Smooth muscle cell (in vitro differentiated cells): Measurements from ENCODE around the gene SH2D3C. TPM values are rescaled to one million over a fixed set of nuclear protein-coding genes. Genes with fewer than 3 reads are reported as not detected.

Experiments used
- DNase-seq: peaks from one replicate; lab custom pipeline; 2025; ENCODE audit not compliant: unreplicated experiment; lab: John Stamatoyannopoulos, UW
- H2AFZ ChIP-seq: fragments of 200-600 bp; sonication (generic); 2 replicates; pipeline ENCODE4 v1.6.0; 2016; ENCODE audit warnings: antibody characterized with exemption, low read depth, mild to moderate bottlenecking
- H3F3A ChIP-seq: fragments of 200-600 bp; sonication (generic); 2 replicates; pipeline ENCODE4 v1.6.0; 2017; ENCODE audit warnings: antibody characterized with exemption, low read depth
- H3K27ac ChIP-seq: fragments of 200-600 bp; sonication (generic); 2 replicates; pipeline ENCODE4 v1.5.1; 2016; ENCODE audit warnings: low read depth, mild to moderate bottlenecking
- H3K27me3 ChIP-seq: fragments of 200-600 bp; sonication (generic); 2 replicates; pipeline ENCODE4 v1.6.1; 2016; ENCODE audit warnings: low read depth, mild to moderate bottlenecking
- H3K36me3 ChIP-seq: fragments of 200-600 bp; sonication (generic); 2 replicates; pipeline ENCODE4 v1.5.1; 2016; ENCODE audit warnings: low read depth
- H3K4me1 ChIP-seq: fragments of 200-600 bp; sonication (generic); 2 replicates; pipeline ENCODE4 v1.5.1; 2016; ENCODE audit warnings: low read depth
- H3K4me2 ChIP-seq: fragments of 200-600 bp; sonication (generic); 2 replicates; pipeline ENCODE4 v1.6.0; 2016; ENCODE audit warnings: mild to moderate bottlenecking
- H3K4me3 ChIP-seq: fragments of 200-600 bp; sonication (generic); 2 replicates; pipeline ENCODE4 v1.5.1; 2016; ENCODE audit warnings: mild to moderate bottlenecking
- H3K79me2 ChIP-seq: fragments of 200-600 bp; sonication (generic); 2 replicates; pipeline ENCODE4 v1.6.0; 2016; ENCODE audit warnings: low read depth, mild to moderate bottlenecking
- H3K9ac ChIP-seq: fragments of 200-600 bp; sonication (generic); 2 replicates; pipeline ENCODE4 v1.6.0; 2016; ENCODE audit warnings: low read depth
- H3K9me3 ChIP-seq: fragments of 200-600 bp; sonication (generic); replicated peaks from 2 replicates; pipeline ENCODE4 v1.5.1; 2016; ENCODE audit warnings: low read depth
- H4K20me1 ChIP-seq: fragments of 200-600 bp; sonication (generic); 2 replicates; pipeline ENCODE4 v1.6.0; 2016; ENCODE audit warnings: low read depth
- WGBS: methylation state at CpG from one replicate; pipeline ENCODE4 v1.1.7; 2016; ENCODE audit warnings: low lambda C conversion rate; 5-methylcytosine and 5-hydroxymethylcytosine counted together
- polyA plus RNA-seq: library from polyadenylated mRNA; unstranded; fragments of >200 nt; fragmentation: Nextera tagmentation; extraction: Ambion mirVana; gene quantifications from 2 replicates; pipeline ENCODE4 v1.2.1, GENCODE V29; 2016
- total RNA-seq: library from RNA; depleted of rRNA; stranded (reverse); fragments of >200 nt; gene quantifications from 2 replicates; pipeline ENCODE4 v1.2.3, GENCODE V29; 2014
- TF ChIP-seq, protein P1 (sequence below): fragments of 200-600 bp; sonication (generic); IDR thresholded peaks from 2 replicates; pipeline ENCODE4 v1.5.1; 2017; ENCODE audit warnings: borderline replicate concordance, mild to moderate bottlenecking, antibody characterized with exemption; ENCODE audit not compliant: insufficient read depth, poor library complexity, severe bottlenecking

SH2D3C gene
- total and polyA plus RNA-seq, 2 experiments from 2014 or later, result 0.54 TPM; not detected in 1

GRCh38 chr9:127816362-127816725 lies 37.9 kb upstream of the SH2D3C start:
- H3K27ac ChIP-seq, result no peak overlapping the region
- H2AFZ ChIP-seq, result no peak overlapping the region
- no peaks in the 10 kb centered on the region for H3K4me1 ChIP-seq
- no peaks in the 10 kb centered on the region for H3K36me3 ChIP-seq
- TF ChIP-seq, protein P1, sequence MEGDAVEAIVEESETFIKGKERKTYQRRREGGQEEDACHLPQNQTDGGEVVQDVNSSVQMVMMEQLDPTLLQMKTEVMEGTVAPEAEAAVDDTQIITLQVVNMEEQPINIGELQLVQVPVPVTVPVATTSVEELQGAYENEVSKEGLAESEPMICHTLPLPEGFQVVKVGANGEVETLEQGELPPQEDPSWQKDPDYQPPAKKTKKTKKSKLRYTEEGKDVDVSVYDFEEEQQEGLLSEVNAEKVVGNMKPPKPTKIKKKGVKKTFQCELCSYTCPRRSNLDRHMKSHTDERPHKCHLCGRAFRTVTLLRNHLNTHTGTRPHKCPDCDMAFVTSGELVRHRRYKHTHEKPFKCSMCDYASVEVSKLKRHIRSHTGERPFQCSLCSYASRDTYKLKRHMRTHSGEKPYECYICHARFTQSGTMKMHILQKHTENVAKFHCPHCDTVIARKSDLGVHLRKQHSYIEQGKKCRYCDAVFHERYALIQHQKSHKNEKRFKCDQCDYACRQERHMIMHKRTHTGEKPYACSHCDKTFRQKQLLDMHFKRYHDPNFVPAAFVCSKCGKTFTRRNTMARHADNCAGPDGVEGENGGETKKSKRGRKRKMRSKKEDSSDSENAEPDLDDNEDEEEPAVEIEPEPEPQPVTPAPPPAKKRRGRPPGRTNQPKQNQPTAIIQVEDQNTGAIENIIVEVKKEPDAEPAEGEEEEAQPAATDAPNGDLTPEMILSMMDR, result no peak
- H3K27me3 ChIP-seq, result no peaks in the 10 kb centered on the region
- 96% methylated on average over 3 of the region's 3 CpGs for WGBS
- no peak overlapping the region for H3K4me3 ChIP-seq
- no peaks in the 10 kb centered on the region for H3K9me3 ChIP-seq
- H3K79me2 ChIP-seq, result no peaks in the 10 kb centered on the region
- H3K9ac ChIP-seq, result no peak overlapping the region
- no peak for DNase-seq
- H3K4me2 ChIP-seq, result no peak overlapping the region
- H3F3A ChIP-seq, result no peaks in the 10 kb centered on the region
- H4K20me1 ChIP-seq, result no peaks in the 10 kb centered on the region

DNA sequence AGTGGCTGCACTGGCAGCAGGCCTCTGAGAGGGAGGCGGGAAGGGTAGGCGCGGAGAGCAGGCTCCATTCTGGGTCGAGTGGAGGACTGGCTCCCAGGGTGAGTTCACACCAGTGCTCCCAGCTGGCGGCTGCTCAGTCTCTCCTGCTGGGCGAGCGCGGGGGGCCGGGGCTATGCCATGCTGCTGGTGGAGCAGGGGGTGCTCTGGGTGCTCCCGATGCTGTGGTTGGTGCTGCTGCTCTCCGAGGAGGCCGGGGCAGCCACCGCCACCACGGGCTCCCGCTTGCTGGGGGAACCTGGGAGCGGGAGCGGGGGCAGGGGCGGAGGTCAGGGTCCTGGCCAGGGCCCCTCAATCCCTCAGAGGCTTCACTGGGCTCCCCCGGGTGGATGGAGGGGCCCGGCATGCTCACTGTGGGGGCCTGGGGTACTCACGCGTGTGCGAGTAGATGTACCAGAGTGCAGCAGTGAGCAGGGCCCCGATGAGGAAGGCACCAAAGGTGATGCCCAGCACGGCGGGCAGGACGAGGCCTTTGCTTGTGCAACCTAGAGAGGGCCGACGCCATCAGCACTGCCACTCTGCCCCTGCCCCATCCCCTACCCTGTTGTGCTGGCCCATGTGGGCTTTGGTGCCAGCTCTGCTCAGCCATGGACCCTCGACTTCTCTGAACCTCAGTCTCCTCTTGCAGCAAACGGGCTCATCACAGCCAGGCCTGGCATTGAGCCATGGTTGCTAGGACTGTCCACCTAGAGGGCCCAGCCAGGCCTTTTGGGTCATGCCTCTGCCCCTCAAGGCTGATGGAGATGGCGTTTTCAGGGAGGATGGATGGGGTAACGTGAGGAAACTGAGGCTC lies 37.3 kb upstream of the SH2D3C start:
- Histone ChIP-seq H3K4me3 (no peak overlapping the region), H4K20me1 (no peaks in the 10 kb centered on the region), H3K27me3 (no peaks in the 10 kb centered on the region), H2AFZ (no peak overlapping the region), H3K4me2 (no peak overlapping the region), H3K4me1 (no peaks in the 10 kb centered on the region), H3K36me3 (no peaks in the 10 kb centered on the region), H3F3A (no peaks in the 10 kb centered on the region), H3K27ac (no peak overlapping the region), H3K79me2 (no peaks in the 10 kb centered on the region), H3K9me3 (no peaks in the 10 kb centered on the region), H3K9ac (no peak overlapping the region)
- TF ChIP-seq, protein P1, result no peak
- no peak for DNase-seq
- WGBS, result 97% methylated on average over 33 of the region's 33 CpGs

- no peaks in the 10 kb centered on the region for H3K9me3 ChIP-seq
- H3K4me3 ChIP-seq, result no peak overlapping the region
- no peak overlapping the region for H3K9ac ChIP-seq
- no peaks in the 10 kb centered on the region for H3K4me1 ChIP-seq
- H3K36me3 ChIP-seq, result no peaks in the 10 kb centered on the region
- H3K4me2 ChIP-seq, result no peak overlapping the region
- H3K79me2 ChIP-seq, result no peaks in the 10 kb centered on the region
- 94% methylated on average over 11 of the region's 11 CpGs for whole genome bisulfite sequencing
- no peak for DNase-seq
- H2AFZ ChIP-seq, result no peak overlapping the region
- H3K27me3 ChIP-seq, result no peaks in the 10 kb centered on the region
- TF ChIP-seq, protein P1, result no peak
- no peaks in the 10 kb centered on the region for H3F3A ChIP-seq
- no peaks in the 10 kb centered on the region for H4K20me1 ChIP-seq
- H3K27ac ChIP-seq, result no peak overlapping the region
These were observed 36.4 kb upstream of the SH2D3C start for GRCh38 chr9:127814619-127815511.
